Effector memory CD4-positive, alpha-beta T cell (primary cell): ENCODE results near the gene PRR9.
"Not testable (repeated sequence)": the region's sequence is repeated elsewhere in the genome, so short reads cannot be mapped to it uniquely, and the experiment has no call there.

Experiments used
- DNase-seq, 3 donors: peaks; one replicate each; pipeline ENCODE4 v3.0.0-alpha.2; 2020
- H3K27ac ChIP-seq: 2 replicates; pipeline ENCODE4 v1.7.0; 2013; ENCODE audit warnings: mild to moderate bottlenecking, low read length, moderate library complexity; ENCODE audit not compliant: insufficient read depth, poor library complexity, severe bottlenecking
- H3K27me3 ChIP-seq: replicated peaks from 2 replicates; pipeline ENCODE4 v1.7.0; 2013; ENCODE audit warnings: mild to moderate bottlenecking, low read length; ENCODE audit not compliant: insufficient read depth, control insufficient read depth, poor library complexity, severe bottlenecking
- H3K36me3 ChIP-seq: 2 replicates; pipeline ENCODE4 v1.7.0; 2013; ENCODE audit warnings: mild to moderate bottlenecking, low read length, moderate library complexity; ENCODE audit not compliant: control insufficient read depth, insufficient read depth
- H3K4me1 ChIP-seq: 2 replicates; pipeline ENCODE4 v1.7.0; 2013; ENCODE audit warnings: low read length, mild to moderate bottlenecking; ENCODE audit not compliant: control insufficient read depth, insufficient read depth, poor library complexity, severe bottlenecking
- H3K4me3 ChIP-seq: 2 replicates; pipeline ENCODE4 v1.7.0; 2013; ENCODE audit warnings: low read length, low read depth, mild to moderate bottlenecking; ENCODE audit not compliant: insufficient read depth, poor library complexity, severe bottlenecking
- H3K9me3 ChIP-seq: 2 replicates; pipeline ENCODE4 v1.7.0; 2013; ENCODE audit warnings: mild to moderate bottlenecking, low read length, moderate library complexity; ENCODE audit not compliant: control insufficient read depth

PRR9 gene

DNA sequence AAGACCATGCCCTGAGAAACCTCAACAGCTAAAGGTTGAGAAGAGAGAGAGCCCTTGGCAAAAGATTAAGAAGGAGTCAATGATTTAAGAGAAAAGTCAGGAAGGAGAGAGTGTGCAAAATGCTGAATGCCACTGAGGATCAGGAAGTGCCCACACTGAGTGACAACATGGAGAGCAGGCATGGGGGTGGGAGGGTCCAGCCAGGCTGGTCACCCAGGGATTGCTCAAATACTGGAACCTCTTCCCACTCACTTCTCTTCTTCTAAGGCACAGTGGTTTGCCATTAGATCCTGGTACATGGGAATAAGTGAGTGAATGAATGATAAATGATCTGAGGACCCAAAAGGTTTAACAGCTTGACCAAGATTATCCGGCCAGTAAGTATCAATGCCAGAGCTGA lies 11.1 kb downstream of the PRR9 start:
- Histone ChIP-seq H3K9me3 (no peaks in the 10 kb centered on the region), H3K27me3 (no peaks in the 10 kb centered on the region), H3K4me1 (no peaks in the 10 kb centered on the region), H3K4me3 (no peak overlapping the region), H3K36me3 (no peaks in the 10 kb centered on the region), H3K27ac (no peak overlapping the region)
- no peak for DNase-seq

DNA sequence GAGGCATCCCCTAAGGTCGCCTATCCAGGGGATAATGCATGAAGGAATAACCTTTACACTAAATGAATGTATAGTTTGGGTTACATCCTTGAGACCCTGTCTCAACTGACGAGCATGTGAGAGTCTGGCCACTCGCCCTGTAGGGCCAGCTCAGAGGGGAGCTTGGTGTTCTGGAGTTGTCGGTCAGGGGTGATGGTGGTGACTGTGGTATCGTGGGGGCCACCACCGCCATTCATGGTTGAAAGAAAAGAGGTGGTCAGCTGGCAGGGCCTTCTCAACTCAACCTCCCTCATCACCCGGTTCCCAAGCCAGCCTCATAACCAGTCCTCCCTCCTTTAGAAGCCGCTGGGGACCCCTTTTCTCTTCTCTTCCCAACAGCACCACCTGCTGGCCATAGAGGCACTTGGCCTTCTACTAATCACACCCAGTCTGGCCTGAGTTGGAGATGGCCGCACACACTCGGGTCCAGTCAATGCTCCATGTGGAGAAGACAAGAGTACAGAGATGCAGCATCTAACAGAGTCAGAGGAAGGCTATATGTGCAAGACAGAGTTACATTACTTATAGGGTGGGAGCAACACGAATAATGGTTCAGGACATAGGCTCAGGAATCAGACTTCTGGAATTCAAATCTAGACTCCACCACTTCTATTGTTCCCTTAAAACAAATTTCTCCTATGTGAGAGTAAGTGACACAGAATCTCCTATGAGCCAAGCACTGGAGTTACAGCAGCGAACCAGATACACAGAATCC lies 11.9 kb downstream of the PRR9 start:
- H3K4me3 ChIP-seq, H3K27ac ChIP-seq, H3K36me3 ChIP-seq, H3K9me3 ChIP-seq, H3K27me3 ChIP-seq, H3K4me1 ChIP-seq, DNase-seq: not testable (repeated sequence)

DNA sequence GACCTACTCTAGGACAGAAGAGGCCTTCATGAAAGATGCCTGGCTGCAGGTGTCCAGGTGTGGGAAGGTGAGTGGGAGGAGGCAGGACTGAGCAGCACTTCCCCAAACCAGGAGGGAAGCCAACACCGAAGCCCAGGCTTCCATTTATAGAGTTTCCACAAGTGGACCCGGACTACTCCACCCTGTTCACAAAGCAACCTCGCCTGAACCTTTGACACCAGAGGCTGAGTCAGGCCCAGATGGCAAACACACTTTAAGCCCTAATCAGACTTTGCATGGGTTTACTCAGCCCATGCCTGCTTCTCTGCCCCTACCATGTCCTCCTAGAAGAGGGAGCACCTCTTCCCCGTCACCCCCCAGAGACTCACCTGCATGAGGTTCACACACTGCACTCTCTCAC lies 14.0 kb downstream of the PRR9 start:
- Histone ChIP-seq H3K9me3 (no peaks in the 10 kb centered on the region), H3K36me3 (no peaks in the 10 kb centered on the region), H3K27me3 (no peaks in the 10 kb centered on the region), H3K4me1 (no peaks in the 10 kb centered on the region), H3K27ac (no peak overlapping the region), H3K4me3 (no peak overlapping the region)
- no peak for DNase-seq

DNA sequence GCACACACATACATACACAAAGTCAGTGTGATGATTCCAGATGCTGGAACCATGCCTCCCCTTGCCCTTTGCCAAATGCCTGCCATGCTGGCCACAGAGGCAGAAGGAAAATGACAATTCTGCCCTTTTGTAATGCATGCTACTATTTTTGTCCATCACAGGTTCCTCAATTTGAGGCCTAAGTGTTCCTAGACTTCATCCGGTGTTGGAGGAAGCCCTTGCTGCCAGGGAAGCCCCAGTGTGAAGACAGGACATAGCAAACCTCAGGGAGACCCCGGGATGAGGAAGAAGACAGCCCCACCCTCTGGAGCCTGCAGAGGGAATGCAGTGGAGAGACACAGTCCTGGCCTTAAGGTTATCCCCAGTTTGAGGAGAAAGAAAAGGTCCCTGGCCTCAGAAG lies 14.4 kb downstream of the PRR9 start:
- Histone ChIP-seq H3K27me3 (no peaks in the 10 kb centered on the region), H3K9me3 (no peaks in the 10 kb centered on the region), H3K36me3 (no peaks in the 10 kb centered on the region), H3K4me1 (no peaks in the 10 kb centered on the region), H3K27ac (no peak overlapping the region), H3K4me3 (no peak overlapping the region)
- no peak for DNase-seq

DNA sequence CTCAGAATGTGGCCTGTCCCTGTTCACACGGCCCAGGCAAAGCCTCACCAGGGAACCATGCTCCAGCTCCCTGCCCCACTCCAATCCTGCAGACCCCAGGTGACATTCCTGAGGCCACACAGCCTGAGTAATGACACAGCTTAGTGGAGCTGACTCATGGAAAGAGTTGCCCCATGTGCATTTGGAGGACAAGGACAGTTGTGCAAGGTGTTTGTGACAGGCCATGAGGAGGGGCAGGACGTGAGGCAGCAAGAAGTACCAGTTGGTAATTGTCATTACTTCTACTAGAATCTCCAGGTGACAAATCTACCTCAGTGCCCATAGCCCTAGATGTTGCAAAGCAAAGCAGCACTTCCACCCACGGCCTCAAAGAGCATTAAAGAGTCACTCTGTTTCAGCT lies 15.2 kb downstream of the PRR9 start:
- no peak overlapping the region for H3K4me3 ChIP-seq
- no peaks in the 10 kb centered on the region for H3K4me1 ChIP-seq
- no peaks in the 10 kb centered on the region for H3K9me3 ChIP-seq
- H3K27me3 ChIP-seq: no peaks in the 10 kb centered on the region
- DNase-seq: no peak
- no peak overlapping the region for H3K27ac ChIP-seq
- H3K36me3 ChIP-seq: no peaks in the 10 kb centered on the region

DNA sequence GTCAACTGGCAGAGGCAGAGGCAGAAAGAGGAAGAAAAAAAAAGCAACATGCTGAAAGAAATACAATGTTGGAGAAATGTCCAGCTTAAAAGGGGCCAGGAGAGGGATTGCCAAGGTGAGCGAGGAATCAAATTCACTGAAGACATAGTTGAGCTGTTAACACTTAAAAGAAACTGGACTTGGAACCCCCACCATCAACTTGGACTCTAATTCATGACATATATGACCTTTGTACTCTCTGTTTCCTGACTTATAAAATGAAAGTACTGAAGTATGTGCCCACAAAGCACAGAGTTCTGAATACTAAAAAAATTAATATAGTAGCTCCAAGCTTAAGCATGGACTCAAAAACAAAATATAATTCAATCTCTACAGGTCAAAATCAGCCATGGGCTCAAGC lies 16.1 kb downstream of the PRR9 start:
- DNase-seq: no peak
- H3K4me1 ChIP-seq: no peaks in the 10 kb centered on the region
- no peaks in the 10 kb centered on the region for H3K9me3 ChIP-seq
- no peaks in the 10 kb centered on the region for H3K27me3 ChIP-seq
- no peak overlapping the region for H3K27ac ChIP-seq
- no peak overlapping the region for H3K4me3 ChIP-seq
- H3K36me3 ChIP-seq: no peaks in the 10 kb centered on the region

DNA sequence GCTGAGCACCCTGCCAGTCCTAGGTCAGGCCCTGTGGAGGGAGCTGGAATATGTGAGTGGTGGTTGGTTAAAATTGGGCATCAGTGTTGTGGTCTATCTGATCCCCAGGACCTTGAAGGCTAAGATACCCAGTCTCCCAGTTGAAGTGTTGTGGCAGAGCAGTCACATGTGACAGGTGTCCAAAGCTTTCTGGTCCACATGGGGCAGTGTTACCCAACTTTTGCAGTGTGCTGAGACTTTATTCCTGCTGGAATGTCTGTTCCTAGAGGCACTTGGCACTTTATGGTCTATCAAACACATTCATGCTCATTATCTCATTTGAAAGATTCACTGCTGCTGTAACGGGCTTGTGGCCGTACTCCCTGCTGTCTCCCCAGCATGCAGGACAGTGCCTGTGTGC lies 21.1 kb downstream of the PRR9 start:
- H3K27ac ChIP-seq: no peak overlapping the region
- H3K4me1 ChIP-seq: no peaks in the 10 kb centered on the region
- DNase-seq: no peak
- no peaks in the 10 kb centered on the region for H3K36me3 ChIP-seq
- H3K27me3 ChIP-seq: peaks cover 4% of the 10 kb centered on the region
- H3K9me3 ChIP-seq: no peaks in the 10 kb centered on the region
- H3K4me3 ChIP-seq: no peak overlapping the region

DNA sequence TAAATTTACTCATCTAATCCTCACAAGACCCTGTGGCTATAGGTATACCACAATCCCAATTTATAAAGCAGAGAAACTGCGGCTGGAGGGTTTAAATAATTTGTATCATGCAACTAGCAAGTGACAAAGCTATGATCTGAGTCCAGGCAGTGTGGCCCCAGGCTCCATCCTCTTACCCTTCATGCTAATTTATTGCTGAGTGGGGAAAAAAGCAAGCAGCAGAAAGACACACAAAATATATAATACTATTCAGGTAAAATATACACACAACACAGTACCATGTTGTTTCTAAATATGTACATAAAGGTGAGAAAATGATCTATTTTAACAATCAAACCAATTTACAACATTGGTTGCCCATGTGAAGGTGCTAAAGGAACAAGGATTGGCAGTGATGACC lies 24.8 kb downstream of the PRR9 start:
- no peaks in the 10 kb centered on the region for H3K36me3 ChIP-seq
- peaks cover 4% of the 10 kb centered on the region for H3K27me3 ChIP-seq
- DNase-seq: no peak
- H3K4me1 ChIP-seq: no peaks in the 10 kb centered on the region
- no peaks in the 10 kb centered on the region for H3K9me3 ChIP-seq
- no peak overlapping the region for H3K4me3 ChIP-seq
- no peak overlapping the region for H3K27ac ChIP-seq

DNA sequence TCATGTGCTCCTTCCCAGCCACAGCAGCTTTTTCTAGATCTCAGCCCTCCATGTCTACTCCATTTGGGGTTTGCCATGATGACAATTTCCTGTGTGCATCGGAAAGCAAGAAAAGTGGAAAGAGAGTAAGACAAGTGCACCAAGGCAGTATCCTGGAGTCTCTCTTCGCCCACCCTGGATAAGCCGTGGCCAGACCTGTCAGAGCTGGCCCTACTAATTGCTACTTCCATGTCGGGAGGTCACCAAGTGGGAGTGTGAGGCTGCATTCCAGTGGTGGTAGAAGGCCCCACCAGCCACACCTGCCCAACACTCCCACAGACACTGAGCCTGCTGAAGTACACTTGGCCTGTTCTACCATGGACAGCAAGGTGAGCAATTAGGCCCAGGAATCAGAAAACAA lies 28.1 kb downstream of the PRR9 start:
- no peaks in the 10 kb centered on the region for H3K9me3 ChIP-seq
- H3K4me3 ChIP-seq: no peak overlapping the region
- no peak for DNase-seq
- H3K4me1 ChIP-seq: no peaks in the 10 kb centered on the region
- no peak overlapping the region for H3K27ac ChIP-seq
- no peaks in the 10 kb centered on the region for H3K36me3 ChIP-seq
- peaks cover 4% of the 10 kb centered on the region for H3K27me3 ChIP-seq

DNA sequence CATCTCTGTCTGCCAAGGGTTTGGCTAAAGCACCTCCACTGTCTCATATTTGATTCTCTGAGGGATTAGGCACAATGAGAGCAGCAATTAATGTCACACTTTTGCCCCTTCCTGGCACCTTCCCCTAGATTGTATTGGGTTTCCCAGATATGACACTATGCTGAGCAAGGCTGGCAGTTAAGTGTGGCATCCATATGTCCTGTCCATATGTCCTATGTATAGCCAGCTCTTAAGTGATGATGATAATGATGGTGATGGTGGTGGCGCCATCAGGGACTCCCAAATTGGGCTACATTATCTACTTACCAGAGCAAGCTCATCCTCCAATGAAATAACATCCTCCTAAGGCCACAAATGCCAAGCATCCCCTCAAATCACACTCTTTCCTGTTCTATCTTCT lies 28.6 kb downstream of the PRR9 start:
- no peak overlapping the region for H3K27ac ChIP-seq
- H3K36me3 ChIP-seq: no peaks in the 10 kb centered on the region
- H3K9me3 ChIP-seq: no peaks in the 10 kb centered on the region
- peaks cover 4% of the 10 kb centered on the region for H3K27me3 ChIP-seq
- H3K4me3 ChIP-seq: no peak overlapping the region
- no peak for DNase-seq
- no peaks in the 10 kb centered on the region for H3K4me1 ChIP-seq
